Renal pelvis (tissue), 4 donors: ENCODE results near the gene ADGRD1. TPM values are rescaled to one million over a fixed set of nuclear protein-coding genes. Genes with fewer than 3 reads are reported as not detected.
A peak's percentile ranks its signal among the peaks of the same experiment; 100 is the strongest.
"Not testable (repeated sequence)": the region's sequence is repeated elsewhere in the genome, so short reads cannot be mapped to it uniquely, and the experiment has no call there.

Experiments used
- DNase-seq: peaks from one replicate; pipeline ENCODE4 v3.0.0-alpha.2; 2013
- polyA plus RNA-seq, 3 donors: library from polyadenylated mRNA; unstranded; fragments of 120-200 nt; gene quantifications; one replicate each; pipeline ENCODE4 v1.2.1, GENCODE V29; 2013; ENCODE audit not compliant: insufficient read length in 3 of 3

The ADGRD1 gene
- polyA plus RNA-seq, 3 donors: 10.3 to 16.2 (median 12.8) TPM

DNA sequence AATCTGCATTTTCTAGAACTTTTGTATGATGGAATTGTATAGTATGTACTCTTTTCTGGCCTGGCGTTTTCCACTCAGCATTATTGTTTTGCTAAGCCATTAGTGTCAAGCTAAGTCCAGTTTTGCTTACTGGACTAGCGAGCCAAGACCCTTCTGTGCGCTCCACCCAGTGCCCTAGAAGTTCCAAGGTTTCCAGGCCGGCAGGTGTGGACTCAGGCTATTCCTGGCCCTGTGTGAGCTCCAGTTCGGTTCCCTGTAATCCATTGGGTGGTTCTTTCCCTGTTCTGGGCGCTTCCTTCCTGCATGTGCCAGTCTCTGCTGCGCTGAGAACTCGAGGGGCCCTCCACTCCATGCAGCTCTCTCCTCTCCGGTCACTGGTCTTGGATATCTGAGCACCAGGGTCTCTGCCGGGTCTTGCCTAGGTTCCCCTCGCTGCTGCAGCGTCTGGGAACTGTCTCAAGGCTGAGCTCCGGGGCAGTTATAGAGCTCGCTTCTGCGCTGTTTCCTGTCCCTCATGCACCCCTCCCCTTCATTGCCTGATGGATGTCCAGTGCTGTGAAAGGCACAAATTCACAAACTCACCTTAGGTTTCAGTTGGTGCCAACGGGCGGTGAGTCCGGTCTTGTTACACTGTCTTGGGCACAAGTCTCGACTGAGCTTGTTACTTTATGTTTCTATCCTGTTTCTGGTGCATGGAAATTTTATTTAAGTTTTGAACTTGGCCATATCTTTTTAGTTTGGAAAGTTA is 100.8 kb downstream of the ADGRD1 start:
- no peak for DNase-seq

DNA sequence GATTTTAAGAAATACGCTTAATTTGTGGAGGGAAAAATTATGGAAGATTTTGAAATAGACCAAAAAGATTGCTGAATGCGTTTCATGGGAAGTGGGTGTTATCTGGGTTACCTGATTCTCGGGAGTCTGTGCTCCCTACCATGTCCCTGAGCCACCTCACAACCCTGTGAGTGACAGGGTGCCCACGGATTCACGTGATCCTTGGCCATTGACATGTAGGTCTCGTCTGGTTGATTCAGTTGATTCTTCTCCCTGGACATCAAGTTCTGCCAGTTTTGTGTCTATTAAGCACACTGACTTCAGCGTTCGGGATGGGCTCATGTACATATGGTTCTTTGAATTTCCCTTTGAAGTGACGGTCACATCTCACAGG is 101.4 kb downstream of the ADGRD1 start:
- no peak for DNase-seq

DNA sequence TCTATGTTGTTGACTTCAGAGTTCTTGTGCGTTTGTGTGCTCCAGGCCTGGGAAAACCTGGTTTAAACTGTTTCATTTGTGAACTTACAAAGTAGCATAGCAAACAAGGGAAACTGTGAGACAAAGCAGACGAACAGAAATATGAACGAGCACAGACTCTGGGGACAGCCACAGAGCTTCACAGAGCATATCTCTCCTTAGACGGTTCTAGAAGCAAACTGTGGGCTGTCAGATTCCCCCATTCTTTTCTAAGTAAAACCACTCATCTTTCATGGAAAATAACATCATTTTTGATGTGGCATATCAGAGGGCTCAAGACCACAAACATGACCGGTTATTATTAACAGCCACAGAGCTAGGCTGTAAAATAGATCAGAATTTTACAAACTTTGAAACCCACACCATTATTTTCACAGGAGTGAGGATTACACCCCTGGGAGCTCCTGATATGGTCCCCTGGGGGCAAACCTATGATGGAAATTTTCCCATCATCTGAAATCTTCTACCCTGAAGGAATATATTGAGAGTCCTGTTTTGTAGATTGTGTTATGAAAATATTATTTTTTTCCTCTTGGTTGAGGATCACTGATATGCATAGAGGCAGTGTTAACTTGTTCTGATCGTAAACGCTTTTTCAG is 102.0 kb downstream of the ADGRD1 start:
- DNase-seq: no peak

- no peak for DNase-seq
Measured at GRCh38 chr12:131056626-131057025, 102.9 kb downstream of the ADGRD1 start.

DNA sequence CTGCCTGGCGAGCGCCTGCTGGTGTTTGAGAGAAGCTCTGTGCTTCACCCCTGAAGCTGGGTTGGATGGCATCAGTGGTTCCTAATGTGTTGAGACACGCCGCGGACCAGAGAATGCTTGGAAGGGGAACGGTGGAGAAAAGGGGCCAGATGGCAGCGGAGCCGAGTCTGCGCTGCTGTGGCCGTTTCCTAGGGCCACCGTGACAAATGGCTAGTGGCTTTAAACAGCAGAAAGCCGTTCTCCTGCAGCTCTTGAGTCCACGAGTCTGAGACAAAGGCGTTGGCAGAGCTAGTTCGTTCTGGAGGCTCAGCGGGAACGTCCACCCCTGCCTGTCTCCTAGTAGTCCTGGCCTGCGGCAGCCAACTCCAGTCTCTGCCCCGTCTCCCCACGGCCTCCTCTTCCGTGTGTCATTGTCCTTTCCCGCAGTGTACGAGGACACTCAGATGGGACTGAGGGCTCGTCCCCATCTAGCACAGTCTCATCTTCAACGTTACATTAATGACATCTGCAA is 103.6 kb downstream of the ADGRD1 start:
- no peak for DNase-seq

- no peak for DNase-seq
Measured at GRCh38 chr12:131057722-131058515, 104.2 kb downstream of the ADGRD1 start.

DNA sequence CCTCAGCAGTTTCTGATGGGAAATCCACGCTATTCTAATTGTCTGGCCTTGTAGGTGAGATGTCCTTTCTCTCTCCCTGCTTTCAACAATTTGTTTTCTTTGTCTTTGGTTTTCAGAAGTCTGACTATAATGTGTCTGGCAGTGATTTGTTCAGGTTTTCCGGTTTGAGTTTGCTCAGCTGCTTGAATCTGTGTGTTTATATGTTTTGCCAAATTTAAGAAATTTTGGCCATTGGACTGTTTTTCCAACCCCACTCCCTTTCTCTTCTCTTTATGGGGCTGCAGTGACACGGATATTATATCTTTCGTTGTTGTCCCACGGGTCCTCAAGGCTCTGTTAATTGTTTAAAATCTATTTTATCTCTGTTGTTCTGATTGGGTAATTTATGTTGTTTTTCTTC is 105.0 kb downstream of the ADGRD1 start:
- no peak for DNase-seq

DNA sequence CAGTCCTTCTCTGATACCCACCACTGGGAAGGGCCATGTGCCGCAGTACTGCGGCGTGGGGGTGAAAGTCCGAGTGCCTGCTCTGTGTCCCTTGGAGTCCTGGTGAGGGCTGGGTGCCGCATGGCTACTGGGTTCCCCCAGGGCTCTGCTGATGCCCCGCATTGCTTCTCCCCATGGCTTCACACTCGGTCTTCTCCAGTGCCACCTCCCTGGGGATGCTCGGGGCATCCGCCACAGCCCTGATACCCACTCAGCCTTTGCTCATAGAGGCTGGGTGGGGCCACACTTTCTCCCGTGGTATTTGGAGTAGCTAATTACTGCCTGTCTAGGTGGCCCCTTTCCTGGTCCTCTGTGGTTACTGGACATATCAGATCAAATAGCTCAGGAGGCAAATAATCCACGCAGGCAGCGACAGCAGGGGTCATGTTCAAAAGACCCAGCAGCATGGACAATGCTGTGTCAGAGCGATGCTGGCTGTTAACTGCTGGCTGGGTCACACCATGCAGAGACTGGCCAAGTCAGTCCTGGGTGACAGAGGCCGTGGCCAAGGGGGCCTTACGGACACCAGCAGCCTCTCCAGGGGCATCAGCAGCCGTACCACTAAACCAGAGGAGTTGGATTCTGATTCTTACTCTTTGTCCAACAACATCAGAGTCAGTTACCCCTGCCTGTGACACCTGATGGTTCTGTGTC is 106.5 kb downstream of the ADGRD1 start:
- no peak for DNase-seq

GRCh38 chr12:131061041-131061806 is 107.5 kb downstream of the ADGRD1 start:
- no peak for DNase-seq

- no peak for DNase-seq
Measured at GRCh38 chr12:131063413-131063812, 109.7 kb downstream of the ADGRD1 start.

- no peak for DNase-seq
Measured at GRCh38 chr12:131063960-131064359, 110.3 kb downstream of the ADGRD1 start.

DNA sequence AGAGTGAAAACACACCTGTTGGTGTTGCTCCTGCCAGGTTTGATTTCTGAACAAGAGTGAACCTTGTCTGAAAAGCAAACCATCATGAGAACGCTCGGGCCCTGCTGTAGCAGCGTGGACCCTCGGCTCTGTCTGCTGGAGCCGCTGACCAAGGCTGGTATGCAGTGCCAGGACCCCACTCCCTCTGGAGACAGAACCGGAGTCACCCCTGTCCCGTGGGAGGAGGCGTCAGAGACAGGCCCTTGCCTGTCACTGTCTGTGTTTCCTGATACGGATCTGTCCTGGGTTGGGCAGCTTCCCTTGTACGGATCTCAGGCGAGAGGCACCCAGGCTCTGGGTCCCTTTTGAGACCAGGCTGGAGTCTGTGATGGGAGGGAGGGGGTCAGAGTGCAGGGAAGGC is 111.6 kb downstream of the ADGRD1 start:
- no peak for DNase-seq

DNA sequence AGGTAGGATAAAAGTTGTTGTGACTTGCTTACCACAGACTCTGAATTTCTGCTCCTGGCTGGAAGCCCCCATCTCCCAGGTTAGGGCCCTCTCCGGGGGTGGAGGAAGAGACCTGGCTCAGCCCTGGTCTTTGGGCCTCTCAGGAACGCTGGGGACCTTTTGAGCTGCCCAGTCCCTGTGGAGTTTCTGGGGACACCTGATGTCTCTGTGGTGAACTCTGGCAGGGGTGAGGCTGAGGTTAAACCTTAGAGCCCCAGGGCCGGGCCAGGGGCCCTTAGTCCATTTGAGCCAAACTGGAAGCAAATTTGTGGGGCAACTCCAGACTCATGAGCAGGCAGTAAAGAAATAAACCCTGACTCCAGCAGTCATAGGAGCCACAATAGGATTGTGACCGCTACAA is 112.1 kb downstream of the ADGRD1 start:
- no peak for DNase-seq

- DNase-seq: no peak
Measured at GRCh38 chr12:131066207-131066885, 112.6 kb downstream of the ADGRD1 start.

GRCh38 chr12:131066886-131067490 is 113.3 kb downstream of the ADGRD1 start:
- DNase-seq: no peak

GRCh38 chr12:131067981-131068851 is 114.5 kb downstream of the ADGRD1 start:
- peak; percentile 72 for DNase-seq

GRCh38 chr12:131068926-131069720 is 115.4 kb downstream of the ADGRD1 start:
- not testable (repeated sequence) for DNase-seq

- DNase-seq: not testable (repeated sequence)
Measured at GRCh38 chr12:131070136-131070535, 116.4 kb downstream of the ADGRD1 start.
